ENCODE measurements around the gene MBOAT2.

MBOAT2 gene

GRCh38 chr2:8821276-8822217 lies 181.9 kb downstream of the MBOAT2 start:
- no peak for DNase-seq (ENCODE audit: low spot score)

GRCh38 chr2:8819948-8820347 lies 183.5 kb downstream of the MBOAT2 start:
- DNase-seq (ENCODE audit: low spot score), result no peak

GRCh38 chr2:8819194-8819593 lies 184.3 kb downstream of the MBOAT2 start:
- peak; percentile 43 for DNase-seq (ENCODE audit: low spot score)

- no peak for DNase-seq (ENCODE audit: low spot score)
These were observed 186.3 kb downstream of the MBOAT2 start for GRCh38 chr2:8817221-8817620.

- DNase-seq (ENCODE audit: low spot score), result no peak
These were observed 196.4 kb downstream of the MBOAT2 start for GRCh38 chr2:8806885-8807704.

- DNase-seq (ENCODE audit: low spot score), result no peak
These were observed 197.9 kb downstream of the MBOAT2 start for GRCh38 chr2:8805278-8806210.

- DNase-seq (ENCODE audit: low spot score), result peak; percentile 95
These were observed 199.7 kb downstream of the MBOAT2 start for GRCh38 chr2:8803658-8804379.

GRCh38 chr2:8802741-8803140 lies 200.7 kb downstream of the MBOAT2 start:
- DNase-seq (ENCODE audit: low spot score), result no peak
